OCI-M2 (cell line): ENCODE measurements around the gene KIF26A.

Experiments used
- DNase-seq: peaks from one replicate; lab custom pipeline; 2025; ENCODE audit not compliant: unreplicated experiment; lab: John Stamatoyannopoulos, UW

The KIF26A gene

GRCh38 chr14:104129556-104129955 lies 8.8 kb upstream of the KIF26A start:
- DNase-seq = no peak

GRCh38 chr14:104130974-104131651 lies 7.3 kb upstream of the KIF26A start:
- no peak for DNase-seq

- DNase-seq = no peak
These were observed 6.2 kb upstream of the KIF26A start for GRCh38 chr14:104131968-104132732.

GRCh38 chr14:104132981-104133380 lies 5.4 kb upstream of the KIF26A start:
- DNase-seq = no peak

- DNase-seq = no peak
These were observed 4.9 kb upstream of the KIF26A start for GRCh38 chr14:104133496-104133895.

- DNase-seq = no peak
These were observed 4.1 kb upstream of the KIF26A start for GRCh38 chr14:104134061-104134965.

- DNase-seq = no peak
These were observed 3.1 kb upstream of the KIF26A start for GRCh38 chr14:104135121-104135903.

- no peak for DNase-seq
These were observed 2.4 kb upstream of the KIF26A start for GRCh38 chr14:104135904-104136471.

GRCh38 chr14:104136472-104137296 lies 1.7 kb upstream of the KIF26A start:
- DNase-seq = no peak

GRCh38 chr14:104137297-104138097 lies 890 bp upstream of the KIF26A start:
- DNase-seq = peak; percentile 26

- DNase-seq = no peak
These were observed 502 bp downstream of the KIF26A start for GRCh38 chr14:104138718-104139459.

- no peak for DNase-seq
These were observed 1.2 kb downstream of the KIF26A start for GRCh38 chr14:104139460-104140212.

- DNase-seq = no peak
These were observed 1.8 kb downstream of the KIF26A start for GRCh38 chr14:104140213-104140462.

- no peak for DNase-seq
These were observed 2.3 kb downstream of the KIF26A start for GRCh38 chr14:104140463-104141331.

GRCh38 chr14:104141621-104142091 lies 3.3 kb downstream of the KIF26A start:
- DNase-seq = no peak

GRCh38 chr14:104142136-104142945 lies 4.0 kb downstream of the KIF26A start:
- DNase-seq = no peak
